Kidney epithelial cell (primary cell): ENCODE results near the gene TMEM63A. TPM values are rescaled to one million over a fixed set of nuclear protein-coding genes. Genes with fewer than 3 reads are reported as not detected.

Experiments
- DNase-seq: peaks from one replicate; pipeline ENCODE4 v3.0.0-alpha.2; 2010; ENCODE audit warnings: low read depth
- H3K27me3 ChIP-seq: 2 replicates; pipeline ENCODE4 v1.6.0; 2011; ENCODE audit warnings: low read length; ENCODE audit not compliant: control insufficient read depth, insufficient read depth
- H3K36me3 ChIP-seq: 2 replicates; pipeline ENCODE4 v1.5.1; 2011; ENCODE audit warnings: low read length; ENCODE audit not compliant: control insufficient read depth, insufficient read depth
- H3K4me3 ChIP-seq: 2 replicates; pipeline ENCODE4 v1.5.1; 2011; ENCODE audit warnings: low read depth, mild to moderate bottlenecking, control low read depth, low read length
- CTCF ChIP-seq: IDR thresholded peaks from 2 replicates; pipeline ENCODE4 v1.5.1; 2011; ENCODE audit warnings: mild to moderate bottlenecking, moderate library complexity, low read length, control low read depth, inconsistent platforms; ENCODE audit not compliant: insufficient read depth, poor library complexity, severe bottlenecking
- total RNA-seq: library from RNA; depleted of rRNA; stranded (reverse); fragments of >200 nt; gene quantifications from 2 replicates; pipeline ENCODE4 v1.2.3, GENCODE V29; 2015

Gene TMEM63A
- total RNA-seq, 1 donor from 2014 or later, result 17.5 TPM

- DNase-seq, result no peak
- Histone ChIP-seq H3K4me3 (no peak overlapping the region), H3K27me3 (no peaks in the 10 kb centered on the region), H3K36me3 (no peaks in the 10 kb centered on the region)
- no peak for TF ChIP-seq CTCF
Observed at GRCh38 chr1:225880222-225880588, 2.0 kb downstream of the TMEM63A start.

GRCh38 chr1:225879521-225880221, 2.5 kb downstream of the TMEM63A start:
- TF ChIP-seq CTCF, result no peak
- Histone ChIP-seq H3K4me3 (no peak overlapping the region), H3K36me3 (no peaks in the 10 kb centered on the region), H3K27me3 (no peaks in the 10 kb centered on the region)
- no peak for DNase-seq

- Histone ChIP-seq H3K27me3 (no peaks in the 10 kb centered on the region), H3K4me3 (no peak overlapping the region)
- TF ChIP-seq CTCF, result no peak
Observed at GRCh38 chr1:225878282-225878681, 3.9 kb downstream of the TMEM63A start.

GRCh38 chr1:225877580-225877979, 4.6 kb downstream of the TMEM63A start:
- Histone ChIP-seq H3K27me3 (no peaks in the 10 kb centered on the region), H3K4me3 (no peak overlapping the region), H3K36me3 (peaks cover 1% of the 10 kb centered on the region)
- peak; percentile 65 for TF ChIP-seq CTCF
- no peak for DNase-seq

More at GRCh38 chr1:225878282-225878681, 3.9 kb downstream of the TMEM63A start:
- H3K36me3 ChIP-seq, result peaks cover 1% of the 10 kb centered on the region
- DNase-seq, result no peak

GRCh38 chr1:225876900-225877510, 5.2 kb downstream of the TMEM63A start:
- H3K36me3 ChIP-seq, result peaks cover 1% of the 10 kb centered on the region
- no peak for TF ChIP-seq CTCF

More at GRCh38 chr1:225876900-225877510, 5.2 kb downstream of the TMEM63A start:
- Histone ChIP-seq H3K4me3 (no peak overlapping the region), H3K27me3 (no peaks in the 10 kb centered on the region)
- DNase-seq, result no peak
